Activated T-cell treated with anti-CD3 and anti-CD28 coated beads, Interleukin-2, amount 50 U/mL, for 24 hours (primary cell): Measurements from ENCODE around the gene CDK16.

ENCODE experiments used
- DNase-seq: peaks from one replicate; pipeline ENCODE4 v3.0.0-alpha.2; 2020
- H3K27ac Mint-ChIP-seq: 2 replicates; pipeline ENCODE4 v1.8.0; 2020; ENCODE audit warnings: mild to moderate bottlenecking, mixed read lengths
- H3K27me3 Mint-ChIP-seq: 2 replicates; pipeline ENCODE4 v1.8.0; 2020; ENCODE audit warnings: mixed read lengths
- H3K36me3 Mint-ChIP-seq: 2 replicates; pipeline ENCODE4 v1.8.0; 2020; ENCODE audit warnings: low read depth, mixed read lengths
- H3K4me1 Mint-ChIP-seq: 2 replicates; pipeline ENCODE4 v1.8.0; 2020; ENCODE audit warnings: low read depth, mixed read lengths
- H3K4me3 Mint-ChIP-seq: 2 replicates; pipeline ENCODE4 v1.8.0; 2020; ENCODE audit warnings: mild to moderate bottlenecking, moderate library complexity, mixed read lengths
- H3K9me3 Mint-ChIP-seq: 2 replicates; pipeline ENCODE4 v1.8.0; 2020; ENCODE audit warnings: mixed read lengths

The CDK16 gene

DNA sequence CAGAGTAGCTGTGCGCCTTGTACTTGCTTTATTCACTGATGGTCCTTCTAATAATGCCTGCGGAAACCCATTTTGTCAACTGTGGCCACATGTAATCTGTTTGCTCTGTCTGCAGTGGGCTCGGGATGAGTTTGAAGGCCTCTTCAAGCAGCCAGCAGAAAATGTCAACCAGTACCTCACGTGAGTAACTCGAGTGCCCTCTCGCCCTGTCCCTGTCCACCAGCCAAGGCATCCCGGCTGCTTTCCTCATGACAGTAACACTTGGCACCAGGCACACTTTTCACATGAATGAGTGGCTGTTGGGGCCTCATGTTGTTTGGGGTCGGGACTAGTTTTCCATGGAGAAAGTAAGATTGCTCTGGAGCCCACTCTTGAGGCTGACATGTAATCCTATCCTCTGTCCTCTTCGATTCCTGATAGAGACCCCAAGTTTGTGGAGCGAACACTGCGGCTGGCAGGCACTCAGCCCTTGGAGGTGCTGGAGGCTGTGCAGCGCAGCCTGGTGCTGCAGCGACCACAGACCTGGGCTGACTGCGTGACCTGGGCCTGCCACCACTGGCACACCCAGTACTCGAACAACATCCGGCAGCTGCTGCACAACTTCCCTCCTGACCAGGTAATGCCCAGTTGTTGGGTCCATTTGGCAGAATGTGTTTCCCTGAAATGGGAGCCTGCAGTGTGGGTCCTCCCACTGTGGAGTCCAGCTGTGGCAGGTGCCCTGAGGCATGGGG lies 8.8 kb upstream of the CDK16 start:
- Mint-ChIP-seq H3K27me3 (no peaks in the 10 kb centered on the region), H3K4me3 (no peak overlapping the region), H3K27ac (peak overlapping the region; percentile 22), H3K9me3 (no peaks in the 10 kb centered on the region), H3K36me3 (peaks cover 100% of the 10 kb centered on the region), H3K4me1 (peaks cover 11% of the 10 kb centered on the region)
- no peak for DNase-seq

DNA sequence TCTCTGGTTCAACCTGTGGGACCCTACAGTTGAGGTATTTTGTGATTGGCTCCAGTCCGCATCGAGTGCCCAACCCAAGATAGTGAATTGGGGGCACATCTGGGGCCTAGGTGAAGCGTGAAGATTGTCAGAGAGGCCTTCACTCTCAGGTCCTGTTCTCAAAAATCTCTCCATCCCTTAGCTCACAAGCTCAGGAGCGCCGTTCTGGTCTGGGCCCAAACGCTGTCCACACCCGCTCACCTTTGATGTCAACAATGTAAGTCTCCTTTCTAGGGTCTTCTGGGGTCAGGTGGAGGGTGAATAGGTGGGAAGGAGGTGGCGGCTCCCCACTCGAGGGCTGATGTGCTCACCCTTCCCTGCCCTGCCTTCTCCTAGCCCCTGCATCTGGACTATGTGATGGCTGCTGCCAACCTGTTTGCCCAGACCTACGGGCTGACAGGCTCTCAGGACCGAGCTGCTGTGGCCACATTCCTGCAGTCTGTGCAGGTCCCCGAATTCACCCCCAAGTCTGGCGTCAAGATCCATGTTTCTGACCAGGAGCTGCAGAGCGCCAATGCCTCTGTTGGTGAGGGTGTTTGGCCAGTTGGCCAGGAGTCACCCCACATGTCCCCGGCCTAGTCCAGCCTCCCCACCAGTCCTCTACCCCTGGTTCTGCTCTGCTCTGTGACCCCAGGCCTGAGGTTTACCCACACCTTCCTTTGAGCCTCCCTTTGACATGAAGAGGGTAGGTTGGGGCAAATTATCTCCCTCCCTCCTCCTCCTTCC lies 7.6 kb upstream of the CDK16 start:
- Mint-ChIP-seq H3K9me3 (no peaks in the 10 kb centered on the region), H3K36me3 (peaks cover 100% of the 10 kb centered on the region), H3K4me1 (peaks cover 7% of the 10 kb centered on the region), H3K4me3 (no peak overlapping the region), H3K27ac (peak overlapping the region; percentile 65), H3K27me3 (no peaks in the 10 kb centered on the region)
- DNase-seq, result no peak

DNA sequence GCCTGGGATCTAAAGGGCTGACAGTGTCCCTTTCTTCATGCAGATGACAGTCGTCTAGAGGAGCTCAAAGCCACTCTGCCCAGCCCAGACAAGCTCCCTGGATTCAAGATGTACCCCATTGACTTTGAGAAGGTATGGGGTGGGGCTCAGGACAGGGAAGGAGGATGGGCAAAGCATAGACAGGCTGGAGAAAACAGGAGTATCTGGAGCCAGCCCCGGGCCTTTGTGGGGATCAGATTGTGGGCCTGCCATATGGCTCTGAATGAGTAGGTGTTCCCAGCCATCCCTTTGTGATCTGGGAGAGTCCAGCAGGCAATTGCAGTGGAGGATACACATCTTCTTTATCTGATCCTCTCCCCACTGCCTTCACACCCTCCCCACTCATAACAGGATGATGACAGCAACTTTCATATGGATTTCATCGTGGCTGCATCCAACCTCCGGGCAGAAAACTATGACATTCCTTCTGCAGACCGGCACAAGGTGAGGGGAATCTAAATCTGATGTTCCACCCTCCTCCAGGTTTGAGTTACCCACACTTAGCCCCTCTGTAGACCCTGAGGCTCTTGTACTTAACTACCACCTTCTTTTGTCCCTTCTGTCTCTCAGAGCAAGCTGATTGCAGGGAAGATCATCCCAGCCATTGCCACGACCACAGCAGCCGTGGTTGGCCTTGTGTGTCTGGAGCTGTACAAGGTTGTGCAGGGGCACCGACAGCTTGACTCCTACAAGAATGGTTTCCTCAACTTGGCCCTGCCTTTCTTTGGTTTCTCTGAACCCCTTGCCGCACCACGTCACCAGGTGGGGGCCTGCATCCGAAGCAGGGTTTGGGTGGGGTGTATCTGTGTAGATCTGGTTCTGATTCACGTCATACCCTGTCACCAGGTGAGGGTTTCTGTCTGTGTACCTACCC lies 5.8 kb upstream of the CDK16 start:
- Mint-ChIP-seq H3K4me1 (peaks cover 20% of the 10 kb centered on the region), H3K9me3 (no peaks in the 10 kb centered on the region)

DNA sequence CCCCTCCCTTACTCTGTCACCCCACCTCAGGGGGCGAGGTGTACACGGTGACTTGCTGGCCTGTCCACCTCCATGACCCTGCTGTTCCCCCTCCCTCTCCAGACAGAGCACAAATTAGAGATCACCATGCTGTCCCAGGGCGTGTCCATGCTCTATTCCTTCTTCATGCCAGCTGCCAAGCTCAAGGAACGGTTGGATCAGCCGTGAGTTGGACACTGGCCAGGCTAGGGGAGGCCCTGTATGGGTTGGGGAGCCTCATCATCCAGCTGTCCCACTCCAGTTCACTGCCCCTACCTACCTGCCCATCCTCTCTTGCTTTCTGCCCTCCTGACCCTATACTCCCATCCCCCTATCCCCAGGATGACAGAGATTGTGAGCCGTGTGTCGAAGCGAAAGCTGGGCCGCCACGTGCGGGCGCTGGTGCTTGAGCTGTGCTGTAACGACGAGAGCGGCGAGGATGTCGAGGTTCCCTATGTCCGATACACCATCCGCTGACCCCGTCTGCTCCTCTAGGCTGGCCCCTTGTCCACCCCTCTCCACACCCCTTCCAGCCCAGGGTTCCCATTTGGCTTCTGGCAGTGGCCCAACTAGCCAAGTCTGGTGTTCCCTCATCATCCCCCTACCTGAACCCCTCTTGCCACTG lies 3.9 kb upstream of the CDK16 start:
- Mint-ChIP-seq H3K4me3 (no peak overlapping the region), H3K4me1 (peaks cover 26% of the 10 kb centered on the region), H3K9me3 (no peaks in the 10 kb centered on the region), H3K27me3 (no peaks in the 10 kb centered on the region), H3K36me3 (peaks cover 87% of the 10 kb centered on the region), H3K27ac (no peak overlapping the region)
- DNase-seq, result no peak

More for the DNA sequence above, 5.8 kb upstream of the CDK16 start:
- peak; percentile 23 for DNase-seq
- H3K27ac Mint-ChIP-seq, result peak overlapping the region; percentile 70
- H3K36me3 Mint-ChIP-seq, result peaks cover 99% of the 10 kb centered on the region
- no peaks in the 10 kb centered on the region for H3K27me3 Mint-ChIP-seq
- no peak overlapping the region for H3K4me3 Mint-ChIP-seq

DNA sequence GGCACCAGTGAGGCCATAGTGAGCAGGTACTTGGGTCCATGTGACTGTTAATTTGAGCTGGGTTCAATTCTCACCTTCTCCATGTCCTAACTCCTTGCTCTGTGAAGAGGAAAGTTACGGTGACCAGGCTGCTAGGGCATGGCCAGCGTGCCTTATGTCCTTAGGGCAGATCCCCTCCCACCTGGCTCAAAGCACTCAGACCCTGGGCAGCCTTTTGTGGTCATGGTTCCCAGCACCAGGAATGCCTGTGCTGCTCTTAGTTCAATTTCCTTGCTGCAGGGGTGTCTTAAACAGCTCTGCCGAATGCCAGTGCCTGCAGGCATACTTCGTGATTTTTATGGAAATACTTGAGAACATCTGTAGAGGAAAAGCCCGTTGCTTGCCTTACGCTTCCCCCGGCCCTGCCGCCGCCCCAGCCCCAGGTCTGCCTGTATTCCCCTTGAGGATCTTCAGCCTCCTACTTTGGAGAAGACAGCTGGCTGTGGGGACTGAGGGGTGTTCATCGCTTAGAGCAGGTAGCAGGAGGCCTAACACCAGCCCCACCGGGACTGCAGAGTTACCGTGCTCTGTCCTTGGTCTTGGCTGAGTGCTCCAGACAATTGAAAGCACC lies 3.1 kb upstream of the CDK16 start:
- no peak for DNase-seq
- Mint-ChIP-seq H3K4me1 (peaks cover 35% of the 10 kb centered on the region), H3K36me3 (peaks cover 81% of the 10 kb centered on the region), H3K4me3 (no peak overlapping the region), H3K9me3 (no peaks in the 10 kb centered on the region), H3K27ac (peak overlapping the region; percentile 99), H3K27me3 (no peaks in the 10 kb centered on the region)

DNA sequence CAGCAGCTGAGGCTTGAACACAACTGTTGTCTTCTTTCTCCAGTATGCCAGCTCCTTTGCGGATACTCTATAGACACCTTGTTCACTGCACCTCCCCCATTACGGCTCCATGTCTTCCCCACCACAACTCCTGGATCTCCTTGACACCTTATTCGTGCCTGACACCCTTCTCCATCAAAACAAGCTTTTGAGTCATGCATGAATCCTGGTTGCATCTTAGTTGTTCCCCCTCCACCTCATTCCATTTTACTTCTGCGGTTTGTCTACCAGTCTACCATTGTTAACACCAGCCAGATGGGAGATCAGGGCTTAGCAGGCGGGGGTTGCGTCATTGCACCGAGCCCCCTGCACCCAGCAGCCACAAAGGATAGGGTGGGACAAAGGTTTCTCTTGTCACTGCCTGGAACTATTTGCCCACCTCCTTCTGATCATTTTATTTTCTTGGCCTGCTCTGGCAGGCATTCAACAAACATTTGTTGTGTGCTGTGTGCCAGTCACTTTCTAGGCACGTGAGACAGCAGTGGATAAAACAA lies 2.0 kb upstream of the CDK16 start:
- Mint-ChIP-seq H3K4me3 (peak overlapping the region; percentile 90), H3K27ac (peak overlapping the region; percentile 99), H3K9me3 (no peaks in the 10 kb centered on the region), H3K4me1 (peaks cover 41% of the 10 kb centered on the region), H3K36me3 (peaks cover 81% of the 10 kb centered on the region), H3K27me3 (no peaks in the 10 kb centered on the region)
- DNase-seq, result no peak

DNA sequence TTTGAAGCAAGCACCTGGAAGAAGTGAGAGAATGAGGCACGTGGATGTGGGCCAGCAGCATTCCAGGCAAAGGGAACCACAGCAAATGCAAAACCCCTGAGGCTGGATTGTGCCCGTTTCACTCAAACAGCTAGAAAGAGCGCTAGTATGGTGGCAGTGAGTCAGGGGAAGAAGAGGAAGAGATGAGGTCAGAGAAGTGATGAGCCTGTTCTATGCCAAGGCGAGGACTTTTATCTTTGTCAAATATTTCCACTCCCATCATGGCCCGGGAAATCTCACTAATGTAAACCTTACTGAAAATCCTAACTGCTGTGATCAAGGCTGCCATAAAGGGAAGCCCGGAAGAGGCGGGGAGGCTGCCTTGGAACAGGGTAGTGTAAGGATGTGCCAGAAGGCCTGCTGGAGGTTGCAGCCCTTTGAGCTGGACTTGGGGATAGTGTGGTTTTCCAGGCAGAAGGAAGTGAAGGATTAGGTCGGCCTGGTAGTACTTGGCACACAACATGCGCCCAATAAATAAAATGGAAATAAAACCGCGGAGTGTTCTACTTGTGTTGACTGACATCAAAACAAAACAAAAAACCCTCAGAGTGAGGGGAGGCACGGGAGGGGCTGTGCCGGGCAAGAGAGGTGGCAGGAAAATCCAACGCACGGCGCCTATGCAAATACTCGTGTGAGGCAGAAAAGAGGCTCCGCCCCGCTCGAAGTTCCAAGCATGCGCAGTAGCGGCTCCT lies 1.2 kb upstream of the CDK16 start:
- Mint-ChIP-seq H3K9me3 (no peaks in the 10 kb centered on the region), H3K4me1 (peaks cover 44% of the 10 kb centered on the region), H3K27me3 (no peaks in the 10 kb centered on the region), H3K36me3 (peaks cover 79% of the 10 kb centered on the region), H3K4me3 (peak overlapping the region; percentile 90), H3K27ac (peak overlapping the region; percentile 99)
- DNase-seq, result no peak

DNA sequence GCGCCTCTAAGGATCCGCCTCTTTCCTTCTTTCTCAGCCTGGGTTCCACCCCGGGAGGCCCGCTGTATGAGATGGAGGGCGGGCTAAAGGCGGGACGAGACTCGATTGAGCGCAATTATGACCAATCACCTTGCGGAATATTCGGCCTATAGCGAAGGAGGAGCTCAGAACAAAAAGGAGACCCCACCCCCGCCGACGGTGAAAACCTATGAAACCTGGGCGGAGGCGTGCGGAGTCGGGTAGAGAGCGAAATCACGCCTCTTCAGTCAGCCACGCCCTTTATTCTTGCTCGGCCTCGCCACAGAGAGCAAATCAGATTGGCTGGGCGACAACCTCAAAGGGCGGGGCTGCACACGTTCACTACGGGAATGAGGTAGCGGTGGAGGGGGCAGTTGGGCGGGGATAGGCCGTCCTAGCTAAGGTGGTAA lies 615 bp upstream of the CDK16 start:
- peak; percentile 98 for DNase-seq
- Mint-ChIP-seq H3K27me3 (no peaks in the 10 kb centered on the region), H3K9me3 (no peaks in the 10 kb centered on the region), H3K4me3 (peak overlapping the region; percentile 90), H3K36me3 (peaks cover 77% of the 10 kb centered on the region), H3K4me1 (peaks cover 44% of the 10 kb centered on the region), H3K27ac (peak overlapping the region; percentile 99)

DNA sequence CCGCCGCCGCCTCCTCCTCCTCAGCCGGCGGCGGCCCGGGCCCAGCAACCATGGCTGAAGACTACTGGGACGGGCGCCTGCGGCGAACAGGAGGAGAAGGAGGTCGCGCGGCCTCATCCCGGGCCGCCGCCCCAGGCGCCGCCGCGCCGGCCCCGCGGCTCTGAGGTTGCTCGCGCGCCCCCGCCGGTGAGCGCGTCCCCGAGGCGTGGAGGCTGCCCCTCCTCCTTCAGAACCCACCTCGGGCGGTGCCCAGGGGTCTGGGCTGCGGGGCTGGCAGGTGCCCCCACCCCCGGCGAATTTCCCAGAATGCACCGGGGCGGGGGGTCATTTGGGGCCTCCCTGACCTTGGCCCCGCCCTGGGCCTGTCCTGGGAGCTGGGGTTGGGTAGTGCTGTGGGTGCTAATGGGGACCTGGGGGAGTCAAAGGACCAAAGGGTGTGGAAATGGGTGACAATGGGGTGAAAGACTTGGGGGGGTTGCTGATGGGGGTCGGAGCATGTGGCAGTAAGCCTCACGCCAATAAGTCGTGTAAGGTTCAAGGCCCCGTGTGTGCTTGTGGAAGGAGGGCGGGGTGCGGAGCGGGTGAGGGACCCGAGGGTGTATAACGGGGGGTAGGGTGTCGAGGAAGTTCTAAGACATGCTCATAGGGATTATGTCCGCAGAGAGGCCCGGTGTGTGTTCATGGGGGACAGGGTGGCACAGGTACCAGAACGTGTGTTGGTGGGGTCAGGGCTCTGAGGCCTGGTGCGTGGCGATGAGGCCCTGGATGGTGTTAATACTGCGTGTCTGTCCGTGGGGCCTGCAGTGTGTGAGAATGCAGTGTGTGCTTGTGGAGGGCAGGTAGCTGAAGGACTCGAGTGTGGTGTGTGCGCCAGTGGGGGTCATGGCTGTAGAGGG lies 687 bp downstream of the CDK16 start:
- no peaks in the 10 kb centered on the region for H3K9me3 Mint-ChIP-seq
- H3K27me3 Mint-ChIP-seq, result no peaks in the 10 kb centered on the region
- peak; percentile 72 for DNase-seq
- H3K4me1 Mint-ChIP-seq, result peaks cover 44% of the 10 kb centered on the region
- peak overlapping the region; percentile 91 for H3K27ac Mint-ChIP-seq
- H3K36me3 Mint-ChIP-seq, result peaks cover 77% of the 10 kb centered on the region
- peak overlapping the region; percentile 90 for H3K4me3 Mint-ChIP-seq

DNA sequence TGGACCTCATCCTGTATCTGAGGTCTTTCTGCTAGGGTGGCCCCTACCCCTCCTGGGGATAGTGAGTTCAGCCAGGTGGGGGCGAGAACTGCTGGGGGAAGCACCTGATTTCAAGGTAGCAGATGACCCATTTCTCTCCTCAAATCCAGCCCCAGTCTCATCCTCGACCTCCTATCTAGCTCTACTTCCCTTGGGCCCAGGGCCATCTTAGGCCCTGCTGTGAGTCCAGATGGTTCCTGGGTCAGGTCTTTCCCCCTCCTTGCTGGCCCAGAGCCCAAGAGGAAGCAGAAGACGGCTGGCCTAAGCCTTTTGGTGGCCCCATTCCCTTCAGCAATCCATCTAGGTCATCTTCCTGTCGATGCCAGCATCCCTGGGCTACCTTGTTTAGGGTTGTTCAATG lies 3.3 kb downstream of the CDK16 start:
- no peaks in the 10 kb centered on the region for H3K9me3 Mint-ChIP-seq
- H3K4me1 Mint-ChIP-seq, result peaks cover 33% of the 10 kb centered on the region
- no peak for DNase-seq
- H3K27me3 Mint-ChIP-seq, result no peaks in the 10 kb centered on the region
- peaks cover 77% of the 10 kb centered on the region for H3K36me3 Mint-ChIP-seq
- H3K4me3 Mint-ChIP-seq, result no peak overlapping the region
- H3K27ac Mint-ChIP-seq, result peak overlapping the region; percentile 42

DNA sequence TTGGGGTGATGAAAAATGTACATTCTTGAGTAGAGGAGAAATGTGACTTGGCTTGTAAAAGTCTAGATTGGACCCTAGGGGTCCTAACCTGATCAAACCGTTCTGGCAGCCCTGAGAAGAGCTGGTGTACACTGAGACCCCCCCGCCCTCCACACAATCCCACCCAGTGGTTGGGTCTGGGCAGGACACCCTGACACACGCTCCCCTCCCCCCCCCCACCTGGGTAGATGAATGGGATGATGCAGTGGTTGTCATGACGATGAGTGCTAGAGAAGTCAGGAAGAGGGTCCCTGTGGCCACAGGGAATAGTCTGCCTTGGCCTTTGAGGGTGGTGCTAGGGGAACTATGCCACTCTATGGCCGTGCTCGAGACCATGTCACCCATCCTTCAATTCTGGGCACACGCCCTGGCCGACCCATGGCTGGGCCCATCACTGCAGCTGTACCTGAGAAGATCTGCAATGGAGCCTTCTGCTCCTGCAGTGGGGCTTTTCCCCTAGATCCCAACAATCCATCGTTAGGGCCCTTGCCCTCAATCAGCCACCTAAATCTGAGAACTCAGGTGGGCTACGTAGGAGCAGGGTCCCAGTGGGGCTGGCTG lies 4.4 kb downstream of the CDK16 start:
- no peak for DNase-seq
- no peaks in the 10 kb centered on the region for H3K9me3 Mint-ChIP-seq
- no peaks in the 10 kb centered on the region for H3K27me3 Mint-ChIP-seq
- no peak overlapping the region for H3K4me3 Mint-ChIP-seq
- H3K4me1 Mint-ChIP-seq, result peaks cover 25% of the 10 kb centered on the region
- no peak overlapping the region for H3K27ac Mint-ChIP-seq
- H3K36me3 Mint-ChIP-seq, result peaks cover 79% of the 10 kb centered on the region
